Left lung (tissue), 10 donors: ENCODE measurements around the gene LRGUK. TPM values are rescaled to one million over a fixed set of nuclear protein-coding genes. Genes with fewer than 3 reads are reported as not detected.

Experiments
- ATAC-seq: fragments of 200-7000 bp; cut with Tn5 transposase; one replicate; pipeline ENCODE4 v1.9.1; 2020; ENCODE audit warnings: moderate library complexity
- DNase-seq, 4 donors: peaks; one replicate each; pipeline ENCODE4 v3.0.0-alpha.2; 2013 to 2020
- H3K27ac ChIP-seq, 2 donors: fragments of 200-600 bp; sonication (generic) in 1 of 2; one replicate each; pipeline versions ENCODE4 v1.5.0 to v1.8.0; 2020 to 2021
- H3K27me3 ChIP-seq, 2 donors: fragments of 200-600 bp; sonication (generic) in 1 of 2; one replicate each; pipeline versions ENCODE4 v1.5.0 to v1.8.0; 2020 to 2021
- H3K36me3 ChIP-seq, 2 donors: fragments of 200-600 bp; sonication (generic) in 1 of 2; one replicate each; pipeline versions ENCODE4 v1.5.0 to v1.8.0; 2020 to 2021
- H3K4me1 ChIP-seq, 2 donors: fragments of 200-600 bp; one replicate each; pipeline ENCODE4 v1.8.0; 2021
- H3K4me3 ChIP-seq, 2 donors: fragments of 200-600 bp; sonication (generic) in 1 of 2; one replicate each; pipeline versions ENCODE4 v1.5.0 to v1.8.0; 2020 to 2021; ENCODE audit warnings: mild to moderate bottlenecking in 1 of 2
- H3K9me3 ChIP-seq, 2 donors: fragments of 200-600 bp; sonication (generic) in 1 of 2; one replicate each; pipeline versions ENCODE4 v1.5.0 to v1.8.0; 2020 to 2021
- intact Hi-C, 2 donors: fragments of 100-400 bp; cut with DNase I; formaldehyde crosslinking; loops; one replicate each; pipeline versions ENCODE4 v1.11.2 to v1.14.2; 2022
- polyA plus RNA-seq, 6 donors: library from polyadenylated mRNA; unstranded; fragments of 120-200 nt; gene quantifications; one replicate each; pipeline ENCODE4 v1.2.1, GENCODE V29; 2013; ENCODE audit not compliant: insufficient read length in 6 of 6
- total RNA-seq, 2 donors: library from RNA; stranded (reverse); fragmentation: NEBNext Ultra II Directional; extraction: Animal tissue kit (Norgen Biotek cat#: 25700); gene quantifications; one replicate each; pipeline ENCODE4 v1.2.1, GENCODE V29; 2021
- TF ChIP-seq, protein P1 (sequence below), 2 donors: fragments of 200-600 bp; sonication (generic) in 1 of 2; IDR thresholded peaks; one replicate each; pipeline versions ENCODE4 v1.5.0 to v1.8.0; 2021; ENCODE audit warnings: antibody characterized with exemption in 2 of 2
- donor health status: DM: no; HTN: yes; CAD: no.
- donor health status: DM: no; HTN: no; CAD: no.

Gene LRGUK
- total and polyA plus RNA-seq, 8 donors: 0.94 to 2.7 (median 1.9) TPM

DNA sequence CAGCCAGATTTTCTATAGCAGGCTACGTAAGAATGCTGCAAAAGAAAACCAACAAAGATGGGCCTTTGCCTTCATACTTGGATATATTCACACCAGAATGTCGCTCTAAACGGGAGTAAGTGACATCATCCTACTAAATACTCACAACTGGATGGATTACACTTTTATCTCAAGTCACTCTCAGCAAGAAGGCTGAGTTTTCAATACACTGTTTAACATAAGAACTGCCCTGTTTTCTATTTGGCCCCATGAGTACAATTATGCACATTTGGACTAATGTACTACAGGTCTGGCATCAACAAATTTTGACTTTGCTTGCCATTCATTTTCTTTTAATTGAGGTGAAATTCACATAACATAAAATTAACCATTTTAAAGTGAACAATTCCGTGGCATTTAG lies 181.4 kb downstream of the LRGUK start:
- DNase-seq: no peak
- TF ChIP-seq, protein P1, sequence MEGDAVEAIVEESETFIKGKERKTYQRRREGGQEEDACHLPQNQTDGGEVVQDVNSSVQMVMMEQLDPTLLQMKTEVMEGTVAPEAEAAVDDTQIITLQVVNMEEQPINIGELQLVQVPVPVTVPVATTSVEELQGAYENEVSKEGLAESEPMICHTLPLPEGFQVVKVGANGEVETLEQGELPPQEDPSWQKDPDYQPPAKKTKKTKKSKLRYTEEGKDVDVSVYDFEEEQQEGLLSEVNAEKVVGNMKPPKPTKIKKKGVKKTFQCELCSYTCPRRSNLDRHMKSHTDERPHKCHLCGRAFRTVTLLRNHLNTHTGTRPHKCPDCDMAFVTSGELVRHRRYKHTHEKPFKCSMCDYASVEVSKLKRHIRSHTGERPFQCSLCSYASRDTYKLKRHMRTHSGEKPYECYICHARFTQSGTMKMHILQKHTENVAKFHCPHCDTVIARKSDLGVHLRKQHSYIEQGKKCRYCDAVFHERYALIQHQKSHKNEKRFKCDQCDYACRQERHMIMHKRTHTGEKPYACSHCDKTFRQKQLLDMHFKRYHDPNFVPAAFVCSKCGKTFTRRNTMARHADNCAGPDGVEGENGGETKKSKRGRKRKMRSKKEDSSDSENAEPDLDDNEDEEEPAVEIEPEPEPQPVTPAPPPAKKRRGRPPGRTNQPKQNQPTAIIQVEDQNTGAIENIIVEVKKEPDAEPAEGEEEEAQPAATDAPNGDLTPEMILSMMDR (IDR thresholded peaks at IDR 0.05): no peak
- peaks cover 0 to 27% of the 10 kb centered on the region in 2 donors for H3K36me3 ChIP-seq
- H3K27me3 ChIP-seq: no peaks in the 10 kb centered on the region
- H3K4me3 ChIP-seq: no peak overlapping the region
- ATAC-seq: no peak
- H3K27ac ChIP-seq: no peak overlapping the region
- intact Hi-C loops: no loop called here
- no peaks in the 10 kb centered on the region for H3K9me3 ChIP-seq
- peaks cover 0 to 4% of the 10 kb centered on the region in 2 donors for H3K4me1 ChIP-seq

DNA sequence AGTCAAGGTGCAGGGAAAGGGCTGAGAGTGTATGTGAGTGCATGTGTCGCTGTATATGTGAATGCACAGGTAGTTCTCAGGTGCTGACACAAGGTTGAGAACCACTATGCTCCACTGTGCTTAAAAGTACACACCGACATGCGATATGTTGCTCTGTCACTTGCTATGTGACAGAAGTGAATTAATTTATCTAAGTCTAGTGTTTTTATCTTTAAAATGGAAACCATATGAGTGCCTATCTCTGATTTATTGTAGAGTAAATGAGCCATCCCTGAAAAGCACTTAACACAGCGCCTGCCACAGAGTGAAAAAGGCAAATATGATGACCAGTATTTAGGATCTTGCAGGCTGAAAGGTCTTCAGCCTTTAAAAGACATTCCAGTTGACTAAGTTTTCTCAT lies 184.7 kb downstream of the LRGUK start:
- ATAC-seq: no peak
- intact Hi-C loops: loop anchor here in 1 of 2 donors (10.0 kb wide), 1 partner anchor 187 kb away; the partner anchor contains the start of gene LRGUK
- H3K4me3 ChIP-seq: no peak overlapping the region

GRCh38 chr7:134312717-134313116 lies 185.6 kb downstream of the LRGUK start:
- H3K36me3 ChIP-seq: no peaks in the 10 kb centered on the region
- intact Hi-C loops: loop anchor here in 1 of 2 donors (10.0 kb wide), 1 partner anchor 188 kb away; the partner anchor contains the start of gene LRGUK
- no peak overlapping the region for H3K4me3 ChIP-seq
- H3K27ac ChIP-seq: no peak overlapping the region
- peaks cover 0 to 10% of the 10 kb centered on the region in 2 donors for H3K4me1 ChIP-seq
- ATAC-seq: no peak
- TF ChIP-seq, protein P1 (IDR thresholded peaks at IDR 0.05): no peak
- H3K9me3 ChIP-seq: no peaks in the 10 kb centered on the region
- no peaks in the 10 kb centered on the region for H3K27me3 ChIP-seq
- DNase-seq: no peak

More for the DNA sequence above, 184.7 kb downstream of the LRGUK start:
- Histone ChIP-seq H3K9me3 (no peaks in the 10 kb centered on the region), H3K27me3 (no peaks in the 10 kb centered on the region), H3K36me3 (no peaks in the 10 kb centered on the region), H3K4me1 (peaks cover 0 to 4% of the 10 kb centered on the region in 2 donors), H3K27ac (no peak overlapping the region)
- no peak for DNase-seq
- TF ChIP-seq, protein P1 (IDR thresholded peaks at IDR 0.05): no peak

DNA sequence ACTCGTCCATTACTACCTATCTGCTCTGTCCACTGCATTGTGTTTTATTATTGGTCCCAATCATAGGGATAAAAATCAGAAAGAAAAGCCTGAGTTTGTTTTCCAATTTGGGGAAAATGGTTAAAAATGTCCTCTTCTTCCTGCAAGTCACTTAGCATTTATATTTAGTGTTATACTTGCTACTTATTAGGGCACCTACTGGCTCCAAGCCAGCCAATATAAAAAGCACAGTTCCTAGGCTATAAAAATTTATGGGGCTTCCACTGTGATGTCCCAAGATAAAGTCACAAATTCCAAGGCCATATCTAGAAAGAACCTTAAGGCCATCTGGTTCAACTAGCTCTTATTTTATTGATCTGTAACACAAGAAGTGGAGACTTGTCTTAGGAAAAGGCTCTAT lies 186.4 kb downstream of the LRGUK start:
- TF ChIP-seq, protein P1 (IDR thresholded peaks at IDR 0.05): no peak
- DNase-seq (no peak), ATAC-seq (no peak)
- peaks cover 0 to 10% of the 10 kb centered on the region in 2 donors for H3K4me1 ChIP-seq
- no peaks in the 10 kb centered on the region for H3K36me3 ChIP-seq
- no peak overlapping the region for H3K27ac ChIP-seq
- no peaks in the 10 kb centered on the region for H3K9me3 ChIP-seq
- H3K27me3 ChIP-seq: no peaks in the 10 kb centered on the region
- intact Hi-C loops: loop anchor here in 1 of 2 donors (10.0 kb wide), 1 partner anchor 189 kb away; the partner anchor contains the start of gene LRGUK
- no peak overlapping the region for H3K4me3 ChIP-seq

Other genes starting within 250 kb of the LRGUK start
- 10 to 100 TPM; 14.3 to 20.0 TPM for gene SLC35B4, start 189.6 kb downstream of the LRGUK start, total RNA-seq
- gene SLC35B4, start 189.6 kb downstream of the LRGUK start, polyA plus RNA-seq: 10 to 100 TPM; 19.8 to 33.1 (median 23.2) TPM